NB4 (cell line): ENCODE measurements around the gene TGM3.

ENCODE experiments used
- CTCF ChIP-seq: IDR thresholded peaks from one replicate; pipeline ENCODE4 v1.5.1; 2012; ENCODE audit warnings: low read depth, low read length
- MYC ChIP-seq: IDR thresholded peaks from 2 replicates; pipeline ENCODE4 v1.6.1; 2011; ENCODE audit warnings: low read depth, low read length

GRCh38 chr20:2287504-2287903 lies 8.3 kb upstream of the TGM3 start:
- TF ChIP-seq CTCF (no peak), MYC (no peak)
